DMS153 (cell line): ENCODE results near the gene PDGFB.

ENCODE experiments used
- DNase-seq: peaks from one replicate; lab custom pipeline; 2025; lab: John Stamatoyannopoulos, UW

PDGFB gene

DNA sequence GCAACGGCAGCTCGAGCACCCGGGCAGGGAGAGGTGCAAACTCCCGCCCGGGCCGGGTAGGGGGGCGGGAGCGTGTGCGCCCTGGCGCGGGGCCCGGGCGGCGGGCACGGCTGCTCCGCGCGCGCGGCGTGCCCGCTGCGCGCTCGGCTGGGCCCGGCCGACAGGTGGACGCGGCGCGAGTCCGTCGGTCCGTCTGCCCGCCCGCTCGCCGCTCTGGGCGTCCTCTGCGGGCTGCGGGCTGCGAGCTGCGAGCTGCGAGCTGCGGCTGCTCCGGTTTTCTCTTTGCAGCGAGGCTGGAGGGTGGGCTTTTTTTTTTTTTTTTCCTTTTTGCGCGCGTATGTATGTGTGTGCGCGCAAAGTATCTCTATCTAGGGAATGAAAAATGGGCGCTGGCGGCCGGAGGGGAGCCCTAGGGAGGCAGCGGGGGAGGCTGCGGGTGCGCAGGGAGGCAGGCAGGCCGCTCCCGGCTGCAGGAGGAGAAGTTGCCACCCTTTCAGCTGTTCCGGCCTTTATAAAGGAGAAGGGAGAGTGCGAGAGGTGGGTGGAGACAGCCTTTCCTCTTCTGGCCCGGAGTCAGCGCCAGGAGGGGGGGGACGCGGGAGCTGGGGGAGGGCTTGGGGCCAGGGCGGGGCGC, at the start of gene PDGFB:
PDGFB (minus strand) TSS at position 487 of the 634 bp plus-strand sequence. CDS start 1,019 bp downstream, outside the sequence.
- peak; percentile 23 for DNase-seq

DNA sequence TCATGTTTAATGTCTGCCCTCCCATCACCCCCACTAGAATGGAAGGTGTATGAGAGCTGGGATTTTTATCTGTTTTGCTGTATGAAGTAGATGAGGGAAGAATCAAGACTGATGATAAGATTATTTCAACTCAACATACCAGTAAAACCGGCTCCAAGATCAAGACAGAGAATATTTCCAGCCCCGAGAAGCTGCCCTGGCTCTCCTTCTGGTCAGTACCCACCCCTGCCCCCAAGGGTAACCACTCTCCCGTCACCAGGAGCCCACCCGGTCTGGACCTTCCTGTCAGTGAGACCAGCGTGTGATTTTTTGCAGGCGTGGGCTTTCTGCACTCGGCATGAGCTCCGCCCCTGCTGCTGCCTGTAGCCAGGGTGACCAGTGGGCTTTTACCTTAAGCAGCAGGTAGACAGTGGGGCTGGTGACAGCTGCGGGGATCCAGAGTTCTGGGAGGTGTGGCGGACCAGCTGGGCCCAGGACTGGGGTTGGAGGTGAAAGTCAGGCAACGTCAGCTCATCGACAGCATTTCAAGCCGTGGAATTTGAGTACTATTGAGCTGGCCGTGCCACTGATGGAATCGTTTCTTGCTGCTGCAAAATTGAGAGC, 49.1 kb upstream of the PDGFB start:
- DNase-seq = no peak

GRCh38 chr22:39292561-39293074, 47.8 kb upstream of the PDGFB start:
- peak; percentile 87 for DNase-seq

DNA sequence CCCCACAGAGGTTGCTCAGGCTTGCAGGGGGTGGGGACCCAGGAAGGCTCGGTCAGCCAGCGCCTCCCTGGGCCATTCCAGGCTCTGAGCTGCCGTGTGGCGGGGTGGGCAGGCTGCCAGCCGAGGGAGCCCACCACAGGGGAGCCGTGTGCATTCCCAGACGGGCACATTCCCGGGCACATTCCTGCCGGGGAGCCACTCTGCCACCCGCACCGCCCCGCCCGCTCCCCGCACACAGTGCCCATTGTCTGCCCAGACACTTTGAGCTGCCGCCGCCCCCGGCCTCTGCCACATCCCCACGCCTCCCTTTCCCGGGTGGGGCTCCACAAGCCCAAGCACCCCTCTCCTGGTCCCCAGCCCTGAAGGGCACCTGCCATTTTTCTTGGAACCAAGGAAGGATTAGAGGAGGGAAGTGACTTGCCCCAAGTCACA, 47.3 kb upstream of the PDGFB start:
- DNase-seq = no peak

DNA sequence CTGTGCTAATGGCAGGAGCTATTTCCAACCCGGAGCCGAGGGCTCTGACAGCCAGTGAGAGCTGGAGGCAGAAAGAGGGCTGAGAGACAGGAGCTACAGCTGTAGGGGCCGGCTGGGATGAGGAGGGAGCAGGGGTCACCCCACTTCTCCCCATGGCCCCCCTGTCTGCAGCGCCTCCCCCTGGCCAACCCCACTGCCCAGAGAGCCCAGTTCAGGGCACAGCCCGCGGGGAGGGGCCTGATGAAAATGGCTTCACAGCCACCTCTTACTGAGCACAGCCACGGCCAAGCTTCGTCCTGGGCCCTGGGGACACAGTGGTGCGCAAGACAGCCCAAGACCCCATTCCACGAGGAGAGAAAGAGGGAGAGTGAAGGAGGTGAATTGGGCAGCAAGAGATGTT, 46.7 kb upstream of the PDGFB start:
- no peak for DNase-seq

DNA sequence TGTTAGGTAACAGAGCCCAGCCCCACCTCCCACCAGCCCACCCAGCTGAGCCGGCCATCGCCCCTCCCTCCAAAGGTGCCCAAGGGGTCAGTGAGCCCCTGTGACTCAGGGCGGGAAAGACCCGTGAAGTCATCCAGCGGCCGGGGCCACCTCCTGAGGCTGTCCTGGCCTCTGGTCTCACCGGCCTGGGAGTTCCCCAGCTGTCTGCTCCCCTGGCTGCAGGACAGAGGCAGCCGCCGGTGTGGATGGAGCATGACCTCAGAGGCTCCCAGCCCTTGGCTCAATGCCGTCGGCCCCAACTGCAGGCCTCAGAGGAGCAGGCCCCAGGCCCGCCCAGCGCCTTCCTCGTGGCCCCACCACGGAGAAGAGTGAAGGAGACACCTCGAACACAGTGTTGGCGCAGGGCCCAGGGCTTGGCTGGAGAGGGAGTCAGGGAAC, 46.0 kb upstream of the PDGFB start:
- no peak for DNase-seq

DNA sequence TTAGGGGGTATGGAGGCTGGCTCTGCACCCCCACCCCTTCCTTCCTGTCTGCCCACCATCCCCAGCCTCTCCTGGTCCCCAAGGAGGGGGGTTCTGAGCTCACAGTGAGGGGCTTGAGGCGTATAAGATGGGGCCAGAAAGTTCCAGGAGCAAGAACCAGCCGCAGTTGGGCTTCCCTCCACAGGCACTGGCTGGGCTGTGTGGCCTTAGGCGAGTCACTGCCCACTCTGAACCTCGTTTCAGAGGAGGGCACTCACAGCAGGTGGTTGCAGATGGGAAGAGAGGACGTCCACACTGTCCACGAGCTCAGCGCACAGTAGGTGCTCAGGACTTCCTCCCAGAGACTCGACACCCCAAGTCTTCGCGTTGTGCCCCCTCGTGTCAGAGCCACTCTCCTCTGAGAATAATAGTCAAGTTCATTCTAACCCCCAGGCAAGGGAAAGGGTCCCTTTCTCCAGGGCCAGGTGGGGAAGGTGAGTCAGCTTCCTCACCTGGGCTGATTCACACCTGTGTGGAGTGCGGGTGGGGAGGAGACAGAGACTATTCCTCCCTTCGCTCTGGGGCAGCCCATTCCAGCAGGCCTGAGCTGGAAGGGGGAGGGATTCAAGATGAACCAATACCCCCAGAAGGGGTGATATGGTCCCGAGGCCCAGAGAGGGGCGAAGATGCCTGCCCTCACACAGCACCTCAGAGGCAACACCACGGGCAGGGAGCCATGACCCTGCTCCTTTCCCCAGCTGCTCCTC, 45.4 kb upstream of the PDGFB start:
- DNase-seq = no peak

- no peak for DNase-seq
Measured at GRCh38 chr22:39289533-39289932, 44.8 kb upstream of the PDGFB start.

DNA sequence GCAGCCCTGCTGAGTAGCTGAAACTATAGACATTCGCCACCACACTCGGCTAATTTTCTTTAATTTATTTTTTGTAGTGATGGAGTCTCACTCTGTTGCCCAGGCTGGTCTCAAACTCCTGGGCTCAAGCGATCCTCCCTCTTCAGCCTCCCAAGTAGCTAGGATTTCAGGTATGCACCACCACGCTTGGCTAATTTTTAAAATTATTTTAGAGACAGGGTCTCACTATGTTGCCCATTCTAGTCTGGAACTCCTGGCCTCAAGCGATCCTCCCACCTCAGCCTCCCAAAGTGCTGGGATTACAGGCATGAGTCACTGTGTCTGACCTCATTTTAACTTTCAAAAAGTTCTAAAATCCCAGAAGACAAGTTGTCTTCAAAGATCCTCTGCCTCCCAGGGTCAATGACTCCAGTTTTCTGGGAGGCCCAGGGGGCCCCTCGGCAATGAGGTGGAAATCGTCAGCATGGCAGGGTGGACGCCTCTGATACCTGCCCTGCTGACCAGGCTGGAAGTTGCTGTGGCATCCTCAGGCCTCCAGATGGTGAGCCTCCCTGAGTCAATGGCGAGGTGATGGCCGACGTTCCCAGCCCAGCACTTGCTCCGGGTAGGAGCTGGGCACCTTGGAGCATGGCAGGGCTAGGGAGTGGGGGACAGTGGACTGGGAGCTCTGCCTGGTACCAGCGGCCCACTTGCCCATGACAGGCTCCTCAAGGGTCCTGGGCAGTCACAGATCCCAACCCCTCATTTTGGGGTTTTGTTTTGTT, 43.5 kb upstream of the PDGFB start:
- DNase-seq = no peak

DNA sequence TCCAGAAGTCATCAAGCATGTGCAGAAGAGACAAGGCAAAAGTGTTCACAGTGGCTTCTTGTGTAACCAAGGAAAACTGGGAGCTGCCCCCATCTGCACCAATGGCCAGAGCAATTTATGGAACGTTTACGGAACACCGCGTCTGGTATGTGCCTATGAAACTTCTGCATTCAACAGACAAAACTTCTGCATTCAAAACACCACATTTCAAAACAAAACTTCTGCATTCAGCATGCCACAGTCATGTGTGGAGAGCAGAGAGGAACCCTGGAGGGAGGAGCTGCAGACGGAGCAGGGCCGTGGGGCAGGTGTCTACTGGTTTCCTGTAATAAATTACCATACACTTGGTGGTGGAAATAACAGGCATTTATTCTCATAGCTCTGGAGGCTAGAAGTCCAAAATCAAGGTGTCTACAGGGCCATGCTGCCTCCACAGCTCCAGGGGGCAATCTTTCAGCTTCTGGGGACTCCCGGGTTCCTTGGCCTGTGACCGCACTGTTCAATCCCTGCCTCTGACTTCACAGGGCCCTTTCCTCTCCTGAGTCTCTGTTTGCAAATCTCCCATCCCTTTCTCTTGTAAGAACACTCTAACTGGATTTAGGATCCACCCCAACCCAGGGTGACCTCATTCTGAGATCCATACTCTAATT, 42.4 kb upstream of the PDGFB start:
- no peak for DNase-seq

- DNase-seq = no peak
Measured at GRCh38 chr22:39284983-39285382, 40.2 kb upstream of the PDGFB start.

GRCh38 chr22:39284142-39284980, 39.6 kb upstream of the PDGFB start:
- DNase-seq = no peak

- no peak for DNase-seq
Measured at GRCh38 chr22:39283322-39284141, 38.8 kb upstream of the PDGFB start.

- no peak for DNase-seq
Measured at GRCh38 chr22:39282645-39283321, 38.0 kb upstream of the PDGFB start.

DNA sequence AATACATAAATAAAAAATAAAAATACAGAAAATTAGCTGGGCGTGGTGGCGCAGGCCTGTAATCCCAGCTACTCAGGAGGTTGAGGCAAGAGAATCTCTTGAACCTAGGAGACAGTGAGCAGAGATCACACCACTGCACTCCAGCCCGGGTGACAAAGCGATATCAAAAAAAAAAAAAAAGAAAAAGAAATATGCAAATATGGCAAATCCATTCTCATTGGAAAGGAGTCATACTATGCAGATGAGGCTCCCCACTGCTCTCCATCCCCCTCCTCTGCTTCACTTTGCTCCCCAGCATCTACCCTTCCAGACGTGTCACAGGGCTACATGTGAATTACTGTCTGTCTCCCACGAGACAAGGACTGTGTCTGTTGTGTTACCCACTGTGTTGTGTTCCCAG, 36.3 kb upstream of the PDGFB start:
- no peak for DNase-seq

DNA sequence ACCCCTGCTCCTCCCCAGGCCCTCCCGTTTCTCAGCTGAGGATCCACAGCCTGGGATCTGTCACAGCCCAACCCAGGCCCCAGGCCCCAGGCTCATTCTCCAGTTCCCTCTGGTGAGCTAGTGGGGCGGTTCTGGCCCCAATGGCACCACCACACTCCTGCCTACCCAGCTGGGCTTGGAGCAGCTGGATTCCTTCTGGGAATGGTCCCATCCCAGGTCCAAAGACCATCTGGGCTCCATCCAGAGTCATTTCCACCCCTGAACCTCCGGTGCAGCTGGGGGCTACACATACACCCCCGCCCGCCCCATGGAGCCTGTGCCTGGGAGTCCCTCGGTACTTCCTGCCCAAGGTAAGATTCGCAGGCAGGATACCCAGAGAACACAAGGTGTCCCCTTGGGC, 35.5 kb upstream of the PDGFB start:
- DNase-seq = no peak

- no peak for DNase-seq
Measured at GRCh38 chr22:39279170-39279850, 34.5 kb upstream of the PDGFB start.

DNA sequence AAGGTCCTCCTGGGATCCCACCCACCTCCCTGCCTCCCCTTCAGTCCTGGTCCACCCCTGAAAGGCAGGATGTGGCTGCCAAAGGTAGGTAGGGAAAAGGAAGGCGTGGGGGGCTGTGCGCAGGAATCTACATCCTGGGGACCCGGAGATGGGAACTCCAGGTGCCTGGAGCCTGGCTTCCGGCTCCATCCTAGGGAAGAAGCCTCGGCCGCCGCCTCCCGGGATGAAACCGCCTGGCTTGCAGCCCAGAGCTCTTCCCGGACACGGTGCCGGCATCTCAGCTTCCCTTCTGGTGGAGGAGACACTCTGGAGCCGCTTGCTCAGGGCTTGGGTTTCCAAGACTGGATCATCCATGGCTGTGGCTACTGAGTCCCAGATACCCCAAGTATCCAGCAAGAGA, 33.3 kb upstream of the PDGFB start:
- peak; percentile 47 for DNase-seq

- DNase-seq = no peak
Measured at GRCh38 chr22:39277142-39277607, 32.4 kb upstream of the PDGFB start.
